Spleen (tissue), 11 donors: ENCODE results near the gene SUMO3. TPM values are rescaled to one million over a fixed set of nuclear protein-coding genes. Genes with fewer than 3 reads are reported as not detected.

ENCODE experiments used
- DNase-seq: peaks from one replicate; pipeline ENCODE4 v3.0.0-alpha.2; 2020
- H3K27ac ChIP-seq, 8 donors: fragments of 200-600 bp; sonication (generic) in 7 of 8; 1 replicate in 4 of 8; 2 replicates in 4 of 8; pipeline versions ENCODE4 v1.5.0 to v1.8.0; 2016 to 2021; ENCODE audit warnings: inconsistent platforms in 4 of 8, mild to moderate bottlenecking in 4 of 8, moderate library complexity in 1 of 8
- H3K27me3 ChIP-seq, 7 donors: fragments of 200-600 bp; sonication (generic) in 6 of 7; replicated peaks in 1 of 7; 1 replicate in 4 of 7; 2 replicates in 3 of 7; pipeline versions ENCODE4 v1.5.0 to v1.8.0; 2016 to 2021; ENCODE audit warnings: inconsistent platforms in 3 of 7, mild to moderate bottlenecking in 1 of 7
- H3K36me3 ChIP-seq, 6 donors: fragments of 200-600 bp; sonication (generic) in 5 of 6; 1 replicate in 4 of 6; 2 replicates in 2 of 6; pipeline versions ENCODE4 v1.5.0 to v1.8.0; 2016 to 2021; ENCODE audit warnings: inconsistent platforms in 2 of 6
- H3K4me1 ChIP-seq, 6 donors: fragments of 200-600 bp; sonication (generic) in 5 of 6; 1 replicate in 3 of 6; 2 replicates in 3 of 6; pipeline versions ENCODE4 v1.5.0 to v1.8.0; 2016 to 2021; ENCODE audit warnings: inconsistent platforms in 3 of 6
- H3K4me3 ChIP-seq, 8 donors: fragments of 200-600 bp; sonication (generic) in 7 of 8; 1 replicate in 4 of 8; 2 replicates in 4 of 8; pipeline versions ENCODE4 v1.5.0 to v1.8.0; 2016 to 2021; ENCODE audit warnings: inconsistent platforms in 4 of 8, mild to moderate bottlenecking in 4 of 8, moderate library complexity in 2 of 8
- H3K9me3 ChIP-seq, 8 donors: fragments of 200-600 bp; sonication (generic) in 7 of 8; 1 replicate in 4 of 8; 2 replicates in 4 of 8; pipeline versions ENCODE4 v1.5.0 to v1.8.0; 2016 to 2021; ENCODE audit warnings: inconsistent platforms in 4 of 8
- CTCF ChIP-seq, 11 experiments: fragments of 200-600 bp in 7 of 11; fragments of 450-650 bp in 4 of 11; sonication (generic) in 4 of 11; IDR thresholded peaks in 8 of 11; conservative IDR thresholded peaks in 3 of 11; 1 replicate in 7 of 11; 2 replicates in 4 of 11; pipeline versions ENCODE4 v1.4.0 to v1.8.0; 2016 to 2021; ENCODE audit warnings: antibody characterized with exemption in 11 of 11, inconsistent platforms in 4 of 11, mild to moderate bottlenecking in 1 of 11
- POLR2A ChIP-seq, 3 donors: fragments of 450-650 bp; IDR thresholded peaks; one replicate each; pipeline ENCODE4 v1.5.1; 2017; ENCODE audit warnings: antibody characterized with exemption in 3 of 3, mild to moderate bottlenecking in 1 of 3
- POLR2AphosphoS5 ChIP-seq, 3 donors: sonication (generic); formaldehyde crosslinking; IDR thresholded peaks; one replicate each; pipeline ENCODE4 v1.5.1; 2017; ENCODE audit warnings: antibody characterized with exemption in 3 of 3
- WGBS, 5 donors: extraction: QIAGEN DNeasy Blood & Tissue Kit in 3 of 5; methylation state at CpG; one replicate each; pipeline versions ENCODE4 v1.1.5 to v1.1.7; 2013 to 2018; 5-methylcytosine and 5-hydroxymethylcytosine counted together
- intact Hi-C: fragments of 100-400 bp; cut with DNase I; formaldehyde crosslinking; loops from one replicate; pipeline ENCODE4 v1.15.0; 2023; ENCODE audit warnings: low total_unique reads
- polyA plus RNA-seq, 3 donors: library from polyadenylated mRNA; stranded (reverse); fragments of 200-250 nt; gene quantifications; one replicate each; pipeline ENCODE4 v1.2.1, GENCODE V29; 2013
- total RNA-seq, 7 donors: library from RNA; depleted of rRNA in 3 of 7; stranded (reverse); fragments of >200 nt in 3 of 7; fragmentation: NEBNext Ultra II Directional in 4 of 7; extraction: Animal tissue kit (Norgen Biotek cat#: 25700) in 4 of 7; gene quantifications; one replicate each; pipeline versions ENCODE4 v1.1.0 to v1.2.1, GENCODE V29; 2016 to 2021
- donor health status: healthy with polysubstance abuse.
- donor health status: DM: no; HTN: no; CAD: no; lungs with moderate emphysema.
- donor health status: DM: no; HTN: no; CAD: no.
- donor health status: Bipolar disorder and iron deficiency.
- donor health status: healthy.
- donor health status: DM: no; HTN: no; CAD: no.
- donor health status: DM: yes; HTN: yes; CAD: no.

SUMO3 gene
- total and polyA plus RNA-seq, 10 donors, result 38.2 to 101 (median 68.4) TPM

GRCh38 chr21:44779417-44780136 lies 38.3 kb downstream of the SUMO3 start:
- Histone ChIP-seq H3K36me3 (peaks cover 0 to 100% (median 35%) of the 10 kb centered on the region in 6 donors), H3K27ac (no peak overlapping the region), H3K4me1 (peaks cover 0 to 12% (median 0%) of the 10 kb centered on the region in 6 donors), H3K27me3 (no peaks in the 10 kb centered on the region), H3K9me3 (no peaks in the 10 kb centered on the region), H3K4me3 (no peak overlapping the region)
- no peak for DNase-seq
- intact Hi-C loops, result no loop called here
- TF ChIP-seq POLR2A (IDR thresholded peaks at IDR 0.05) (no peak), POLR2AphosphoS5 (IDR thresholded peaks at IDR 0.05) (no peak), CTCF (IDR thresholded peaks at IDR 0.05 in 8 of 11, conservative IDR thresholded peaks at IDR 0.05 in 3 of 11) (no peak)
- WGBS, 5 donors, result 86 to 93% (median 92%) methylated on average over 9 to 17 of the region's 17 CpGs

- peaks cover 0 to 100% (median 38%) of the 10 kb centered on the region in 6 donors for H3K36me3 ChIP-seq
- no peak for DNase-seq
- no peak overlapping the region for H3K4me3 ChIP-seq
- intact Hi-C loops, result no loop called here
- no peaks in the 10 kb centered on the region for H3K9me3 ChIP-seq
- TF ChIP-seq POLR2AphosphoS5 (IDR thresholded peaks at IDR 0.05) (no peak), CTCF (IDR thresholded peaks at IDR 0.05 in 8 of 11, conservative IDR thresholded peaks at IDR 0.05 in 3 of 11) (no peak), POLR2A (IDR thresholded peaks at IDR 0.05) (no peak)
- H3K4me1 ChIP-seq, result peaks cover 0 to 6% (median 0%) of the 10 kb centered on the region in 6 donors
- WGBS, 5 donors, result 95 to 98% (median 96%) methylated on average over 6 of the region's 6 CpGs
- no peak overlapping the region for H3K27ac ChIP-seq
- H3K27me3 ChIP-seq, result no peaks in the 10 kb centered on the region
These were observed 38.9 kb downstream of the SUMO3 start for GRCh38 chr21:44778983-44779382.

- Histone ChIP-seq H3K9me3 (no peaks in the 10 kb centered on the region), H3K36me3 (peaks cover 3 to 100% (median 42%) of the 10 kb centered on the region in 6 donors), H3K27me3 (no peaks in the 10 kb centered on the region), H3K27ac (no peak overlapping the region), H3K4me3 (no peak overlapping the region), H3K4me1 (peaks cover 0 to 1% (median 0%) of the 10 kb centered on the region in 6 donors)
- WGBS, 5 donors, result 85 to 95% (median 89%) methylated on average over 8 of the region's 8 CpGs
- TF ChIP-seq POLR2AphosphoS5 (IDR thresholded peaks at IDR 0.05) (no peak), CTCF (IDR thresholded peaks at IDR 0.05 in 8 of 11, conservative IDR thresholded peaks at IDR 0.05 in 3 of 11) (no peak), POLR2A (IDR thresholded peaks at IDR 0.05) (no peak)
- DNase-seq, result no peak
- intact Hi-C loops, result no loop called here
These were observed 39.4 kb downstream of the SUMO3 start for GRCh38 chr21:44778499-44778911.

GRCh38 chr21:44778094-44778493 lies 39.8 kb downstream of the SUMO3 start:
- no peaks in the 10 kb centered on the region for H3K9me3 ChIP-seq
- H3K36me3 ChIP-seq, result peaks cover 5 to 100% (median 46%) of the 10 kb centered on the region in 6 donors
- TF ChIP-seq POLR2A (IDR thresholded peaks at IDR 0.05) (no peak), POLR2AphosphoS5 (IDR thresholded peaks at IDR 0.05) (no peak)
- H3K4me3 ChIP-seq, result no peak overlapping the region
- intact Hi-C loops, result no loop called here
- WGBS, 5 donors, result 90 to 96% (median 91%) methylated on average over 5 of the region's 5 CpGs
- H3K27me3 ChIP-seq, result no peaks in the 10 kb centered on the region
- no peak for DNase-seq
- H3K4me1 ChIP-seq, result no peaks in the 10 kb centered on the region
- no peak overlapping the region for H3K27ac ChIP-seq
